ENCODE results near the gene KCNA10. TPM values are rescaled to one million over a fixed set of nuclear protein-coding genes. Genes with fewer than 3 reads are reported as not detected.

The KCNA10 gene
- total RNA-seq, 6 experiments from 2014 or later = not detected

GRCh38 chr1:110548381-110548780 is 29.4 kb upstream of the KCNA10 start:
- TF ChIP-seq, protein P1, sequence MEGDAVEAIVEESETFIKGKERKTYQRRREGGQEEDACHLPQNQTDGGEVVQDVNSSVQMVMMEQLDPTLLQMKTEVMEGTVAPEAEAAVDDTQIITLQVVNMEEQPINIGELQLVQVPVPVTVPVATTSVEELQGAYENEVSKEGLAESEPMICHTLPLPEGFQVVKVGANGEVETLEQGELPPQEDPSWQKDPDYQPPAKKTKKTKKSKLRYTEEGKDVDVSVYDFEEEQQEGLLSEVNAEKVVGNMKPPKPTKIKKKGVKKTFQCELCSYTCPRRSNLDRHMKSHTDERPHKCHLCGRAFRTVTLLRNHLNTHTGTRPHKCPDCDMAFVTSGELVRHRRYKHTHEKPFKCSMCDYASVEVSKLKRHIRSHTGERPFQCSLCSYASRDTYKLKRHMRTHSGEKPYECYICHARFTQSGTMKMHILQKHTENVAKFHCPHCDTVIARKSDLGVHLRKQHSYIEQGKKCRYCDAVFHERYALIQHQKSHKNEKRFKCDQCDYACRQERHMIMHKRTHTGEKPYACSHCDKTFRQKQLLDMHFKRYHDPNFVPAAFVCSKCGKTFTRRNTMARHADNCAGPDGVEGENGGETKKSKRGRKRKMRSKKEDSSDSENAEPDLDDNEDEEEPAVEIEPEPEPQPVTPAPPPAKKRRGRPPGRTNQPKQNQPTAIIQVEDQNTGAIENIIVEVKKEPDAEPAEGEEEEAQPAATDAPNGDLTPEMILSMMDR (IDR thresholded peaks at IDR 0.05) = peak; percentile 20 to 44 (median 32)
- no peak for TF ChIP-seq POLR2A (IDR thresholded peaks at IDR 0.05)
- Histone ChIP-seq H3K4me3 (no peak overlapping the region), H3K27me3 (no peaks in the 10 kb centered on the region), H3K27ac (no peak overlapping the region), H3K9me3 (no peaks in the 10 kb centered on the region), H3K36me3 (no peaks in the 10 kb centered on the region), H3K4me1 (no peaks in the 10 kb centered on the region)
- DNase-seq (no peak), ATAC-seq (peak; percentile 30 to 56 (median 46))
- intact Hi-C loops (cut with DNase I) = no loop called here
- WGBS (ENCODE audit: insufficient coverage, low coverage, low lambda C conversion rate, missing lambda C conversion rate) = 72% methylated on average over 3 of the region's 4 CpGs

- intact Hi-C loops (cut with DNase I) = no loop called here
- Histone ChIP-seq H3K9me3 (no peaks in the 10 kb centered on the region), H3K4me1 (no peaks in the 10 kb centered on the region), H3K27ac (no peak overlapping the region), H3K27me3 (no peaks in the 10 kb centered on the region), H3K36me3 (no peaks in the 10 kb centered on the region), H3K4me3 (no peak overlapping the region)
- no peak for TF ChIP-seq POLR2A (IDR thresholded peaks at IDR 0.05)
- TF ChIP-seq, protein P1 (IDR thresholded peaks at IDR 0.05) = no peak
- no CpG with 5 or more reads among the region's 2 CpGs for WGBS (ENCODE audit: insufficient coverage, low coverage, low lambda C conversion rate, missing lambda C conversion rate)
- ATAC-seq = no peak
- DNase-seq = no peak
Observed at GRCh38 chr1:110547017-110547416, 28.0 kb upstream of the KCNA10 start.

DNA sequence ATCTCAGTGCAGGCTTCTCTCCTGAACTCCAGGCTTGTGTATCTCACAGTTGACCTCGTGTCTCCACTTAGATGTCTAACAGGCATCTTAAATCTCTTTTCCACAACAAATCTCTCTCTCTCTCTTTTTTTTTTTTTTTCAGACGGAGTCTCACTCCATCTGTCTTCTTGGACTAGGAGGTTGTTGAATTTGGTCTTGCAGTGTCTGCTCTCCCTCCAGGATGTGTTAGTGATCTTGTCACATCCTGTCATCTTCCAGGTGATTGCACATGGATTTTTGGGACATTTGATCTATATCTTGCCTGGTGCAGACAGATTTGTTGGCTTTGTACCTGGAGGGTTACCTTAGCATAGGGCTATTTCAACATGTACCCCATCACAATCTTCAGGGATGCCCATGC is 26.5 kb upstream of the KCNA10 start:
- Histone ChIP-seq H3K36me3 (no peaks in the 10 kb centered on the region), H3K27ac (no peak overlapping the region), H3K27me3 (no peaks in the 10 kb centered on the region), H3K4me3 (no peak overlapping the region), H3K4me1 (no peaks in the 10 kb centered on the region), H3K9me3 (no peaks in the 10 kb centered on the region)
- WGBS (ENCODE audit: insufficient coverage, low coverage, low lambda C conversion rate, missing lambda C conversion rate) = 30% methylated on average over 2 of the region's 2 CpGs
- TF ChIP-seq, protein P1 (IDR thresholded peaks at IDR 0.05) = no peak
- no peak for TF ChIP-seq POLR2A (IDR thresholded peaks at IDR 0.05)
- intact Hi-C loops (cut with DNase I) = no loop called here
- ATAC-seq = no peak
- DNase-seq = no peak

- Histone ChIP-seq H3K36me3 (no peaks in the 10 kb centered on the region), H3K9me3 (no peaks in the 10 kb centered on the region), H3K27me3 (no peaks in the 10 kb centered on the region), H3K4me3 (no peak overlapping the region), H3K27ac (no peak overlapping the region), H3K4me1 (no peaks in the 10 kb centered on the region)
- ATAC-seq (no peak), DNase-seq (no peak)
- TF ChIP-seq POLR2A (IDR thresholded peaks at IDR 0.05) = no peak
- TF ChIP-seq, protein P1 (IDR thresholded peaks at IDR 0.05) = no peak
- intact Hi-C loops (cut with DNase I) = no loop called here
- WGBS (ENCODE audit: insufficient coverage, low coverage, low lambda C conversion rate, missing lambda C conversion rate) = 44% methylated on average over 3 of the region's 3 CpGs
Observed at GRCh38 chr1:110544753-110545152, 25.8 kb upstream of the KCNA10 start.

DNA sequence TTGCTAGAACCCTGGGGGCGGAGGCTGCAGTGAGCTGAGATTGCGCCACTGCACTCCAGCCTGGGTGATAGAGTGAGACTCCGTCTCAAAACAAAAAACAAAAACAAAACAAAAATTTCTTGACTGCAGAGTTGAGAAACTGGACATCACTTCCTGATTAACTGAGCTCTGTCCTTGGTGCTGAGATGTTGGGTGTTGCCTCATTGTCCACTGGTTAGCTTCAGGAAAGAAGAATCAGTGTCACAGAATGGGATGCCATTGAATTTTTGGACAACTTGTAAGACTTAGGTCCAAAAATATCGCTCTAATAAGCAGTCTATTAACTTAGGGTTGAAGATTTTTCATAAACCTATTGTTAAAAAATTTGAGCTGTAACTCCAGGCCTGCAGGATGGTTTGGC is 23.8 kb upstream of the KCNA10 start:
- ATAC-seq (peak in 1 of 4 donors; percentile 33), DNase-seq (no peak)
- intact Hi-C loops (cut with DNase I) = no loop called here
- no peak for TF ChIP-seq POLR2A (IDR thresholded peaks at IDR 0.05)
- TF ChIP-seq, protein P1 (IDR thresholded peaks at IDR 0.05) = no peak
- WGBS (ENCODE audit: insufficient coverage, low coverage, low lambda C conversion rate, missing lambda C conversion rate) = 30% methylated on average over 4 of the region's 4 CpGs
- H3K9me3 ChIP-seq = no peaks in the 10 kb centered on the region
- no peaks in the 10 kb centered on the region for H3K36me3 ChIP-seq
- H3K27me3 ChIP-seq = no peaks in the 10 kb centered on the region
- H3K4me3 ChIP-seq = no peak overlapping the region
- H3K4me1 ChIP-seq = no peaks in the 10 kb centered on the region
- no peak overlapping the region for H3K27ac ChIP-seq

All from right lobe of liver (tissue), 6 donors.